Measurements from ENCODE around the gene LRP2. TPM values are rescaled to one million over a fixed set of nuclear protein-coding genes. Genes with fewer than 3 reads are reported as not detected.
"Not testable (repeated sequence)": the region's sequence is repeated elsewhere in the genome, so short reads cannot be mapped to it uniquely, and the experiment has no call there.

Gene LRP2
- polyA plus RNA-seq (ENCODE audit: insufficient read length in 3 of 3): 100 to 1,000 TPM; 145 to 232 (median 204) TPM
- long read RNA-seq, donor 1, partial matches to known transcripts: 13 of 13 reads
- long read RNA-seq, donor 1, other reads (novel, unspliced or antisense): 0 of 13 reads
- long read RNA-seq, donor 2, partial matches to known transcripts: 30 of 30 reads
- long read RNA-seq, donor 2, other reads (novel, unspliced or antisense): 0 of 30 reads
- long read RNA-seq, donor 3, partial matches to known transcripts: 0 of 1 reads
- long read RNA-seq, donor 3, other reads (novel, unspliced or antisense): 0 of 1 reads
- long read RNA-seq, donor 4, partial matches to known transcripts: 13 of 13 reads
- long read RNA-seq, donor 4, other reads (novel, unspliced or antisense): 0 of 13 reads
- long read RNA-seq, donor 5, partial matches to known transcripts: 6 of 6 reads
- long read RNA-seq, donor 5, other reads (novel, unspliced or antisense): 0 of 6 reads
- long read RNA-seq, donor 6, partial matches to known transcripts: 129 of 131 reads
- long read RNA-seq, donor 6, other reads (novel, unspliced or antisense): 0 of 131 reads
- long read RNA-seq, donor 7: 0 reads
- long read RNA-seq, donor 8: 0 reads
- long read RNA-seq, donor 9, partial matches to known transcripts: 61 of 62 reads
- long read RNA-seq, donor 9, other reads (novel, unspliced or antisense): 0 of 62 reads
- long read RNA-seq, donor 10, partial matches to known transcripts: 99 of 99 reads
- long read RNA-seq, donor 10, other reads (novel, unspliced or antisense): 0 of 99 reads
- long read RNA-seq, donor 11, partial matches to known transcripts: 7 of 7 reads
- long read RNA-seq, donor 11, other reads (novel, unspliced or antisense): 0 of 7 reads
- long read RNA-seq, donor 12, partial matches to known transcripts: 84 of 85 reads
- long read RNA-seq, donor 12, other reads (novel, unspliced or antisense): 0 of 85 reads
- long read RNA-seq, donor 13, partial matches to known transcripts: 5 of 5 reads
- long read RNA-seq, donor 13, other reads (novel, unspliced or antisense): 0 of 5 reads
- long read RNA-seq, donor 14: 0 reads
- long read RNA-seq, donor 15, partial matches to known transcripts: 33 of 33 reads
- long read RNA-seq, donor 15, other reads (novel, unspliced or antisense): 0 of 33 reads
- long read RNA-seq, donor 16, partial matches to known transcripts: 15 of 15 reads
- long read RNA-seq, donor 16, other reads (novel, unspliced or antisense): 0 of 15 reads

DNA sequence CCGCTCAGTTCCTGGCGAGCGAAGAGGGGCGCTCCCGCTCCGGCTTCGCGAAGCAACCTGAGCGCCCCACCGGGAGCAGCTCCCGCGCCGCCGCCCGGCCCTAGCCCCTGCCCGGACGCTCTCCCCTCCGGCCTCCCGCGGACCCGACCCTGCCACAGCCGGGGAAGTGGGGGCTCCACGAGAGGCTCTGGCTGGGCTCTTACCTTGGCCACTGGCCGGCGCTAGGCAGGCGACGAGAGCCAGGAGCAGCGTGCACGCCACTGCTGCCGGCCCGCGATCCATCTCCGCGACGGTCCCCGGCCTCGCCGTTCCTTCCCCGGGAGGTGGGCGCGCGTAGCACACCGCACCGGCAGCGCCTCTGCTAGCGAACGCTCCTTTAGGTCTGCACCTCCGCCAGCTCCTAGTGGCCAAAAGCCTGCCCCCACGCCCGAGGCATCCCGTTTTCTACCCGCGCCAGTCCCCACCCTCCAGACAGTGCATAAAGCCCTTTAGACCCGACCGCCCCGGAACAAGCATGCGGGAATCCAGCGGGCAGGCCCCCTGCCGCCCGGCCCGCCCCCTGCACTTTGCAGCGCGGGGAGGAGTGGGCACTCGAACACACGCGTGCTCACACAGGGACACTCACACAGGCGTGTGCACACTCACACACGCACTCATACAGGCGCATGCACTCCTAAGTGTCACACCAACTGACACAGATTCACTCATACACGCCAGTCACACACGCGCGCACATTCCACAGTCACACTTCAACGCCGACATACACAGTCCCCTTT, at the start of gene LRP2:
LRP2 (minus strand) TSS at position 417 of the 776 bp plus-strand sequence; CDS start at position 282, 135 bp downstream.
- no peak for DNase-seq

DNA sequence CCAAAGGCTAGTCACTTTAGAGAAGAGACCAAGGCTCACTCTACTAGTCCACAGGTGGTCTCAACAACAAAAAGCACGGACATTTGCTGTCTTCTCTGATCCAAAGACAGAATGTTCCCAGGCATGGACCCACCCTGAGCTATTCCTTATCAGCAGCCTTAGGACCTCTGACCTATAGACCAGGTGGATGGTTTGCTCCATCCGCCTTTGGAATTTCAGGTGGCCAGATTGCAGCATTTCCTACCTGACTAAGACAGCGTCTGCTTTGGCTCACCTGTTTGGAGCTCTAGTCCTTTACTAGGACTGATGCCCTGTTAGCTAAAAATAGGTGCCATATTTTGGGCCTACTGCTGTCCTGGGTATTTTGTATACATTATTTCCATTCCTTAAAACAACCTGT, 44.6 kb upstream of the LRP2 start:
- no peak for DNase-seq

- DNase-seq: not testable (repeated sequence)
Observed at GRCh38 chr2:169399491-169399890, 37.2 kb upstream of the LRP2 start.

DNA sequence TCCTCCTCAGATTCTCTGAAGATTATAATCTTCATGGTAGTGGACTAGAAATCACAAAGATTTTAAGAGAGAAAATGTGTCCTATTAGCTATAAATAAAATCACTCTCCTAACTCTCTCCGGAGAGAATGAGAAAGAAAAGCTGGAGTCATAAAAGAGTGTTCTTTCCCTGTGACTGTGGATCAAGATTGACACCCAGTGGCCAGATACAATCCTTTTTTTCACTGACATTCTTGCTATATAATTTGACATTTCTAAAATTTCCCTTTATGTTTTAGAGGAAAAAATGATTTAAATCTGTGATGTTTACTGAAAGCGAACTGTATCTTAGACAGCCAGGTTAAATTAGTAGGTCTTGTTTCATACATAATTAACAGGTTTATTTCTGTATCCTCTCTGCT, 35.4 kb upstream of the LRP2 start:
- DNase-seq: peak; percentile 24

GRCh38 chr2:169395821-169396374, 33.6 kb upstream of the LRP2 start:
- DNase-seq: no peak

- no peak for DNase-seq
Observed at GRCh38 chr2:169393068-169393590, 30.8 kb upstream of the LRP2 start.

DNA sequence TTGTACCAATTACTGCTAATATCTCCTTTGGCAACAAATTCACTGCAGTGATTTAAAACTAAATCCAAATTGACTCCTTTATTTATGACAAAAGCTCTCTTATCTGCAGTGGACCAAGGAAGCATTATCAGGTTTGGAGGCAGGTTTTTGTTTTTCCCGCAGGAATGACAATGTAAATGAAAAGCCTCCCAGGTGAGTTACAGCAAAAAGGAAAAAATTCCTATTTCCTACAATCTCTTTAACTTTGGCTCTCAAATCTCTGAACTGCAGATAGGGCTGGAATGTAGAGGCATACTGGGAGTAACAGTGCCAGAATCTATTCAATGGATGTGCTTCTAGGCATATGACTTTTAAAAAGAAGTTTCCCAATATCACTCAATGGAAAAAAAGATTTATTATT, 28.9 kb upstream of the LRP2 start:
- DNase-seq: no peak

DNA sequence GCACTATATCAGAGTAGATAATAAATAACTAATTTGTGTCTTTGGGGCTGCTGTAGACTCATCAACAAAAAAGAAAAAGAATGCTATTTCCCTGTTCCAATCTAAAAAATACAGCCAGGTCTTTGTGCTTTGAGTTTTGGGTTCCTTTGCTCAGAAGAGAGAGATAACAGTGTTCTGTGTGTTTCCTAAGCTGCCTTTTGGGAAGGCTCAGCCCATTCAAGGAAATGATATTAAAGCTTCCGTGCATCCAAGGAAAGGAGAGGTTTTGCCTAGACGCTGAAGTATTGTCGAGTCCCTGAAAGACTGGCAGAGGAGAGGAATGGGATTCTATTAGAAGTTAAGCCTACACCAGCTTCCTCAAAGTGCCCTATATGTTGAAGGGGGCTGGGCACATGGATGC, 25.8 kb upstream of the LRP2 start:
- DNase-seq: no peak

DNA sequence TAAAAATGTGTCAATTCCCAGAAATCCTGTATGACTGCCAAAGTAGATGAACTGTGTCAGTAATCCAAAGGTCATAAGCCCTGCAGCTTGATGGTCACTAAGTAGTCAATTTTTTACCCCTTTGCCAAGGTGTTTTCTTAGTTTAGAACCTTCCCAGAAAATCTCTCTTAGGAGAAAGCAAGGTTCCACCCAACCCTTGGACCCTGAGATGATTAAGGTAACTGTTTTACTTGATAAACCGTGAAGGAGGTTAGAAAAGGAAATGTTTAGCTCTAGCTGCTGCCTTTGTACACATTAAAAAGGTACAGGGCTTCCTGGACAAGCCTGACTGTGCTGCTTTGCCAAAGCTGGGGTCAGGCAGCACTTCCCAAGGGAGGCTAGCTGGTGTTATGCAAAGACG, 24.4 kb upstream of the LRP2 start:
- no peak for DNase-seq

DNA sequence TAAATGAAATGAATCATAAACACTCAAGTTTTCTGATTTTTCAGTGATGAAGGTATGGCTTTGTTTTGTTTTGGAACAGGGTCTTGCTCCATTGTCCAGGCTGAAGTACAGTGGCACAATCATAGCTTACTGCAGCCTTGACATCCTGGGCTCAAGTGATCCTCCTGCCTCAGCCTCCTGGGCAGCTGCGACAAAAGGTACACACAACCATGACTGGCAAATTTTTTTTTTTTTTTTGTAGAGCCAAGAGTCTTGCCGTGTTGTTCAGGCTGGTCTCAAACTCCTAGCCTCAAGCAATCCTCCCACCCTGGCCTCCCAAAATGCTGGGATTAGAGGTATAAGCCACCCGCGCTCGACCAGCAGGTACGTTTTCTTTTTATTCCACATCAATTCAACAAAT, 22.5 kb upstream of the LRP2 start:
- DNase-seq: no peak

- no peak for DNase-seq
Observed at GRCh38 chr2:169372561-169372960, 10.2 kb upstream of the LRP2 start.

DNA sequence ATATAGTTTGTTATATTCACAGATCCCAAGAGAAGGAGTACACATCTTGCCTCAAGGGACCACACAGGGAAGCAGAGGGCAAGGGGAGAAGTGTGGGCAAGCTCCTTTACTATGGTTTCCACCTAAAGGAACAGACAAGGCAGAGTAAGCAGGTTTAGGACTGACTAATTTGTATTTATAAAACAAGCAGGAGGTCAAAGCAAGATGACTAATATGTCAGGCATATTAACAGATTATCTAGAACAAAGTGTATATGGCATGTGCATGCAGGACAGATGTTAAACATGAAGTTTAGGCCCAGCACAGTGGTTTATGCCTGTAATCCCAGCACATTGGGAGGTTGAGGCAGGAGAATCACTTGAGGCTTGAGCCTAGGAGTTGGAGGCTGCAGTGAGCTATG, 3.7 kb upstream of the LRP2 start:
- no peak for DNase-seq

- no peak for DNase-seq
Observed at GRCh38 chr2:169365029-169365480, 2.7 kb upstream of the LRP2 start.

DNA sequence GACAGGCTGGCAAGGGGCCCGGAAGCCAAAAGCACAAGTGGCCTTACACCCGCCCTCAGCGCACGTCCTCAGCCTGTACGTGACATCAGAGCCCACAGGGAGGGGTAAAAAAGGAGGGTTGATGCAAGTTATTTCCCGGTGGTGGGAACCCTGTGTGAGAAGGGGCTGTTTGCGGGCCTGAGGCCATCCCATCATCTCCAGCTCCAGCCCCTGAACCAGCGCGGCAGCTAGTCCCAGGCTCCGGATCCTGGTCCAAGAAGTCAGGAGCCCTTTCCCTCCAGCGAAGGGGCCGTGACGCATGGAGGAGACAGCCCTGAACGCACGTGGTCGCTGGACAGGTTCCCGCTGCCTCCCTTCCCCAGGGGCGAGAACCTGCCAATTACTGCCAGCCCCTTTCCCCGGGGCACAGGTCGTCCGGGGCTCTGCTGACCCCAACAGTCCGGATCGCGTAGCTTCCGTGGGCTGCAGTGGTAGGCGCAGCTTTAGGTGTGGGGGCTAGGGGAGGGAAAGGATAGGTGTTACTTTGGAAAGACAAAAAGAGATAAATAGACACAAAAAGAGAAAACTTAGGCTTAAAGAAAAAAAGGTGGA, 1.3 kb upstream of the LRP2 start:
- DNase-seq: peak; percentile 40

GRCh38 chr2:169362894-169363559, 693 bp upstream of the LRP2 start:
- DNase-seq: no peak

- DNase-seq: no peak
Observed at GRCh38 chr2:169361706-169362117, 622 bp downstream of the LRP2 start.

- DNase-seq: no peak
Observed at GRCh38 chr2:169360984-169361705, 1.2 kb downstream of the LRP2 start.

- no peak for DNase-seq
Observed at GRCh38 chr2:169358016-169358415, 4.3 kb downstream of the LRP2 start.

- no peak for DNase-seq
Observed at GRCh38 chr2:169354244-169354643, 8.1 kb downstream of the LRP2 start.
